ENCODE results near the gene ATP7B. TPM values are rescaled to one million over a fixed set of nuclear protein-coding genes. Genes with fewer than 3 reads are reported as not detected.
"Not testable (repeated sequence)": the region's sequence is repeated elsewhere in the genome, so short reads cannot be mapped to it uniquely, and the experiment has no call there.

ATP7B gene
- total RNA-seq = 7.7 TPM

DNA sequence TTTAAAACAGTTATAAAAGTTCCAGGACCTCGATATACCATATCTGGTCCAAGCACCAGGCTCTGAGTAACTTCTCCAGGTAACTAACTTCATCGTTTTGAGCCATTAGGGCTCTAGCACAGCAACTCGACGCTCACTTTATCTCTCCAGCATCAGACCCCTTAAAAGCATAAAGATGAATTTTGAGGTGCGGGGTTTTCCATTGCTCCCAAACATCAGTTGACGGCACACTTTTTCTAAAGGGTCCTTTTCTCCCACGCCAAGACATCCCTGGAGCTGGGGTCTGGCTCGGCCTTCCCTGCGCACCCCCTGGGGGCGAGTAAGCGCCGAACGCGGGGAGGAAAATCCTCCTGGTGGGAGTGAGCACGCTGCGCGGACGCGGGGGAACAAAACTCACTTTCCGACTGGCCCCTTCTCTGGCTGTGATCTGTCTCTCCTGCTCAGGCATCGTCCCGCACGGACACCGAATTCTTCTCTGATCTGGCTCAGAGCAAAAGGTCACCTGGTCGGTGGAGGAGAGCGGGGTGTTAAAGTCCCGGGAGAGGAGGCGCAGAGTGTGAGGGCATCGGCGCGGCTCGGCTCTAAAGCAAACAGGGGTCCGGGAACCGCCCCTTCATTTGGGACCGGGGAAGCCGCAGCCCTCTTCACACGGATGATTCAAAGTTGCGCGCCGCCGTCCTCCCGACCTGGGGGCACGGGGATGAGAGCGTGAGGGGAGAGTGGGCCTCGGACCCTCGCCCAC lies at the start of gene ATP7B:
ATP7B (minus strand) TSS at position 561 of the 742 bp plus-strand sequence; CDS start at position 448, 113 bp downstream.
- no peak for DNase-seq

DNA sequence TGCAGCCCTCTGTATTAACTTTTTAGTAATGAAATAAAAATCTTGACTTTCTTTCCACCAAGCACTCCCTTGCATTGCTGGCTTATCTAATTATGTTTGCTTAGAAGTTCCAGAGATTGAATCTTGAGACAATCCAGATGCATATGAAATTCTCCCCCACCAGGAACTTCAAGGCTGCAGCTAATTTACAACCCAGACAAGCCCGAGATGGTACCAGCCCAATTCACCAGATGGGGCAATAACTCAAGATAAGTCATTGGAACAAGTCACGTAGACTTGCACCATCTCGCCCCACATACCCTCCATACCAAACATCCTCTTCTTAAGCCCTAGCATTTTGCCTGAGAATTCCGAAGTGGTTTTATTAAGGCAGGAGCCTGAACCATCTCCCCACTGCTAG lies 42.2 kb upstream of the ATP7B start:
- DNase-seq = no peak

DNA sequence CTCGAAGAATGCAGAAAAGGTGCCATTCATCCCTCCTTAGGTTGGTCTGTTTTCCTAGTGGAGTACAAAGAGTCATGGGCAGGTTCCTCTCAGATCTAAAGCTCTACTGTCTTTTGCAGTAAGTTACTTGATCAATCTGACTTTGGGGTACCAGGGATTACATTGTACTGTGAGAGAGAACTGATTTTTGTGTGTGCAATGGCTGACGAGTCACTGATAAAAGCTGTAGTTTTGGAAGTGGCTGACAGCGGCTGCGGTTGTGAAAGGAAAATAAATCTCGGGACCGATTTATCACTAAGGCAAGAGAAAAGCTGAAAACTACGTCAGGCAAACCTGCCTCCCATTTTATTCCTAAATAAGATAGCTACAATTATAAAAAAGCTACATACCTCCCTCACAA lies 40.1 kb upstream of the ATP7B start:
- no peak for DNase-seq

GRCh38 chr13:52048516-52048915 lies 37.3 kb upstream of the ATP7B start:
- no peak for DNase-seq

- no peak for DNase-seq
Measured at GRCh38 chr13:52047463-52047862, 36.2 kb upstream of the ATP7B start.

- no peak for DNase-seq
Measured at GRCh38 chr13:52043675-52044074, 32.4 kb upstream of the ATP7B start.

DNA sequence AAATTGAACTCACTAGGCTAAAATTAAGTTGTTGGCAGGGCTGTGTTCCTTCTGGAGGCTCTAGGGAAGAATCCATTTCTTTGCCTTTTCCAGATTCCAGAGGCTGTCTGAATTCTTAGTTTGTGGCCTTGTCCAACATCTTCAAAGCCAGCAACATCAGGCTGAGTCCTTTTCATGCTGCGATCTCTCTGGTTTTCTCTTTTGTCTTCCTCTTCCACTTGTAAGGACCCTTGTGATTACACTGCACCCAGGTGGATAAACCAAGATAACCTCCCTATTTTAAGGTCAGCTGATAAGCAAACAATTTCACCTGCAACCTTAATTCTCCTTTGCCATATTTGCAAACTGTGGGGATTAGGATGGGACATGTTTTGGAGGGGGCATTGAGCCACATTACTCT lies 24.8 kb upstream of the ATP7B start:
- DNase-seq = no peak

- no peak for DNase-seq
Measured at GRCh38 chr13:52034616-52035226, 23.5 kb upstream of the ATP7B start.

GRCh38 chr13:52033039-52033438 lies 21.8 kb upstream of the ATP7B start:
- DNase-seq = no peak

DNA sequence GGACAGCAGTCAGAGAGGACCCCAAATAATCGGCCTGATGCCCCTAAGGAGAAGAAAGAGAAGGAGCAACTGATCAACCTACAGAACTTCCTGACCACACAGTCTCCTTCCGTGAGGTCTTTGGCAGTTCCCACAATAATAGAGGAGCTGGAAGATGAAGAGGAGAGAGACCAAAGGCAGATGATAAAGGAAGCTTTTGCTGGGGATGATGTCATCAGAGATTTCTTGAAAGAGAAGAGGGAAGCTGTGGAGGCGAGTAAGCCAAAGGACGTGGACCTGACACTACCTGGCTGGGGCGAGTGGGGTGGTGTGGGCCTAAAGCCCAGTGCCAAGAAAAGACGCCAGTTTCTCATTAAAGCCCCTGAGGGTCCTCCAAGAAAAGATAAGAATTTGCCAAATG lies 19.2 kb upstream of the ATP7B start:
- DNase-seq = not testable (repeated sequence)

DNA sequence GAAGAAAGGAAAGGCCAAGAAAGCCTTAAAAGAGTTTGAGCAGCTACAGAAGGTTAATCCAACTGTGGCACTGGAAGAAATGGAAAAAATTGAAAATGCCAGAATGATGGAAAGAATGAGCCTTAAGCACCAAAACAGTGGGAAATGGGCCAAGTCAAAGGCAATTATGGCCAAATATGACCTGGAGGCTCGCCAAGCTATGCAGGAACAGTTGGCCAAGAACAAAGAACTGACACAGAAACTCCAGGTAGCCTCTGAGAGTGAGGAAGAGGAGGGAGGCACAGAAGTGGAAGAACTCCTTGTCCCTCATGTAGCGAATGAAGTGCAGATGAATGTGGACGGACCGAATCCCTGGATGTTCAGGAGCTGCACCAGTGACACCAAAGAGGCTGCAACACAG lies 18.3 kb upstream of the ATP7B start:
- DNase-seq = no peak

DNA sequence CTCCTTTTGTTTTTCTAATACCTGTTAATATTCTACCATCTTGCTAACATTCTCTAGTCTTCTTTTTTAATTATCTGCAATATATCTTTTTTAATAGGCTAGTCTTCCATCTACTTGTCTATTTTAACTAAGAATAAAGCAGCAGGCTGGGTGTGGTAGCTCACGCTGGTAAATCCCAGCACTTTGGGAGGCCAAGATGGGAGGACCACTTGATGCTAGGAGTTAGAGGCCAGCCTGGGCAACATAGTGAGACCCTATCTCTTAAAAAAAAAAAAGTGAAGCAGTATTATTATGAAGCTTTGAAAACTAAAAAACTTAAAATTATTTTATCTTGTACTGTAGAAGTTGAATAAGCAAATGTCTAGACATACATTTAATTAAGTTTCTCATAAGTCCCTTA lies 16.6 kb upstream of the ATP7B start:
- DNase-seq = no peak

- no peak for DNase-seq
Measured at GRCh38 chr13:52026246-52026626, 15.0 kb upstream of the ATP7B start.

DNA sequence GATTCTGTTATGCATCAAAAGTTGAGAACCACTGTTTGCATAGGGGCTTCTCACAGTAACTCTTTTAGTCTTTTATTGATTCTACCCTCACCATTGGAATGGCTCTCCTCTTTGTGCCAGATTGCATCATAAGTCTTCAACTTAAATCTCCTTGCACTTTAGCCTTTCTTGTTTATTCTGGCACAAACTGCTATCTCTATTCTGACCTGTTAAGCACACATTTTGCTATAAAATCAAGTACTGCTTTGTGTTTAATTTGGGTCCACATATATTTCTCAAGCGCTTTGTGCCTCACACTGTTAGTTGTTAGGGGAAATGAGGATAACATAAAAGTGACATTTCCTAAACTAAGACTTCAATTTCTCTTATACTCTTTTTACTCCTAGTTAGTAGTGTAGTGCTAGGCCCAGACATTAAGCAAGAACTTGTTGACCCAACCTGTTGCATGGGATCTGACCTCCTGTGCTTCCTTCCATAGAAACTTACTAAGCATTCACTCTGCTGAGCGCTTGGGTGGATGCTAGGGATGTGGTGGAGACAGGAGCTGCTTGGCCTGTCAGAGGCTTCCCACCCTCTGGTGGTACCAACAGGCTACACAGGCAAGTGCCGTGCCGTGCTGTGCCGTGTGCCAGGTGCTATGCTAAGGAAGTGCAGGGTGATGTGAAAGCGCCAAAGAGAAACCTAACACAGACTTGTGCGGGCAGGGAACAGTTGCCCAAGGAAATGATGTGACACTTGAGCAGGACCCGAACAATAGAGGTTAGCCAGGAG lies 14.4 kb upstream of the ATP7B start:
- no peak for DNase-seq

- no peak for DNase-seq
Measured at GRCh38 chr13:52024481-52024880, 13.2 kb upstream of the ATP7B start, which contains the start of gene UTP14C. UTP14C (plus strand) TSS chr13:52024691; CDS start chr13:52028805, 4,114 bp downstream.

DNA sequence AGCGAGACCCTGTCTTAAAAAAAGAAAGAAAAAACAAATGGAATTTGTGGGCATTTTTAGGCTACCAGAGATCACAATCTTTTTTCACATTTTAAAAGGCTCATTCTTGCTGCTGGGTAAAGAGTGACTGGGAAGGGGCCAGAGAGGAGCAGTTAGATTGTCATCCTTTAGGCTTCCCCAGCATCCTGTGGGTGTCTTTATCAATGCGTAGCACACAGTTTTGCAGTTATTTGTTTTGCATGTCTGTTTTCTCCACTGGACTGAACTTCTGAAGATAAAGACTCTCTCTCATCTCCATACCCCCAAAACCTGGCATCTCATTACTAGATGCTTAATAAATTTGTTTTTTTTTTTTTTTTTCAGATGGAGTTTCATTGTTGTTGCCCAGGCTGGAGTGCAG lies 11.1 kb upstream of the ATP7B start:
- no peak for DNase-seq

- no peak for DNase-seq
Measured at GRCh38 chr13:52020191-52020590, 8.9 kb upstream of the ATP7B start.

DNA sequence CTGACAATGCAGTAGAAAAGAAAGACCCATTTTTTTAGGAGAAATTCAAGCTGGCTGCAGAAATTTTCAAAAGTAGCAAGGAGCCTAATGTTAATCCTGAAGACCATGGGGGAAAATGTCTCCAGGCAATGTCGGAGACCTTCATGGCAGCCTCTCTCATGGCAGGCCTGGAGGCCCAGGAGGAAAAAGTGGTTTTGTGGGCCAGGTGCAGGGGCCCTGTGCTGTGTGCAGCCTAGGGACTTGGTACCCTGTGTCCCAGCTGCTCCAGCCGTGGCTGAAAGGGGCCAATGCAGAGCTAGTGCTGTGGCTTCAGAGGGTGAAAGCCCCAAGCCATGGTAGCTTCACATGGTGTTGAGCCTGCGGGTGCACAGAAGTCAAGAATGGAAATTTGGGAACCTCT lies 5.0 kb upstream of the ATP7B start:
- no peak for DNase-seq

GRCh38 chr13:52012512-52012836 lies 1.2 kb upstream of the ATP7B start:
- DNase-seq = no peak

GRCh38 chr13:52011632-52012511 lies 622 bp upstream of the ATP7B start, which contains the start of gene ALG11:
ALG11 (plus strand) TSS chr13:52012398; CDS start chr13:52012419, 21 bp downstream.
- peak; percentile 99 for DNase-seq

GRCh38 chr13:52009946-52010345 lies 1.3 kb downstream of the ATP7B start:
- DNase-seq = no peak

DNA sequence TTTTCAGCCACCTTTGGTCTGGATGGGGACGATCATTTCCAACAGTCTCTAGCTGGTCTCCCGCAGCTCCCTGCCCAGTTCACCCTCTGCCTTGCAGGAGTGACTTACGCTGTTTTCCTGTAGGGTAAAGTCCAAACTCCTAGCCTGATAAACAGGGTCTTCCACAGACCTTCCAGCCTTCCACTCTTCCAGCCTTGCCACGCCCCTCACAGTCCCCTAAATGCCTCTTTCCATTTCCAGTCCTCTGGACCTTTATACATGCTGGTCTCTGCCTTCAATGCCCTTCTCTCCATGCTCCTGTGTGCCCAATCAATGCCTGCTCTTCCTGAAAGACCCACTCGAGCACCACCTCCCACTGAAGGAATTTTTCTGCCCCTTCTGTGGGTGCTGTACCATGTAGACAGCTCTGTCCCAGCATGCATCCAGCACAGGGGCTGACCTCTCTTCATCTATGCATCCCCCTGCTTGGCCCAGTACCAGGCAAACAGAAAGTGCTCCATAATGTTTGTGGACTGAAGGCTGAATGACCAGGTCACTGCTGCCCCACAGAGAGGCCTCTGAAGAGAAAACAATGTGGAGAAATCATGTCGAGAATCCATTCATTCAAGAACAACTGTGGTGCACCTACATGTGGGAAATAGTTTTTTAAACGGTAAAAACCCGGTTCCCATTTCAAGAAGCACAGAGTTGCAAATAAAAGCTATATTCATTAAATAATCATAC lies 4.6 kb downstream of the ATP7B start:
- no peak for DNase-seq
